ENCODE data around the gene STK39. TPM values are rescaled to one million over a fixed set of nuclear protein-coding genes. Genes with fewer than 3 reads are reported as not detected.

Gene STK39
- total and polyA plus RNA-seq, 11 donors, result 13.1 to 40.1 (median 21.5) TPM

DNA sequence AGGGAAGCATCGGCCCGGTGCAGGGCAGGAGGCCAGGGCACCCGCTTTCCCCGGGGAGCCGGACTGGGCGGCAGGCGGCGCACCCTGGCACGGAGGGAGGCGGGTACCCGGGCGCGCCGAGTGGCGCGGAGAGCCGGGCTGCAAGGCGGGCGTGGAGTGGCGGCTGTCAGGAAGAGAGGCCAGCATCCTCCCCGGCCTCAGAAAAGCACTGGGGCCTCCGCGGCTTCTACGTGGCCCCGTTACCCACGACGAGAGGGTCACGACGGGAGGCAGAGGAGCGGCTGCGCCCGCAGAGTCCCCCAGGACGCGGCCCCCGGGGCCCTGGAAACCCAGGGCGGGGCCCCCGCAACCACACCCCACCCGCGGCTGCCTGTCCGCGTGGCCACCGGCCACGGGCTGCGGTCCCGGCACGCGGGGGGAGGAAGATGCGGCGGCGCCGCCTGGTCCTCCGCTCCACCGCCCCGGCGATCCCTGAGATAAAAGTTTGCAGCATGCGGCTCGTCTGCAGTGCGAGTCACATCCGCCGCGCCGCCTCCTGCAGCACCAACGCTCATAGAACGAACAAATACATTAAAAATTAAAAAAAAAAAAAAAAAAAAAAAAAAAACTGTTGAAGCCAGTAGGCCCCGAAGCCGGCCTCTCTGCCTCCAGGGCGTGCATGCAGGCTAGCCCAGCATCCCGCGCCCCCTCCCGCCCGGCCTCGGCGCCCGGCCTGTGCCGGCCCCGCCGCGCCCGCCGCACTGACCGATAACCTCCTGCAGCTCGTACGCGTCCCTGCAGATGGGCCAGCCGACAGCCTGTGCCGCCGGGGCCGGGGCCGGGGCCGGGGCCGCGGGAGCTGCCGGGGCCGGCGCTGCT, 683 bp downstream of the STK39 start:
- DNase-seq (peak; percentile 69 to 87 (median 78)), ATAC-seq (peak; percentile 52 to 86 (median 82))
- intact Hi-C loops (cut with DNase I), result loop anchor here in 9 of 10 donors (2.0 to 10.0 kb wide), 7 partner anchors 71 to 112 kb away; no protein-coding TSS in a partner anchor
- peak in 9 of 12 donors; percentile 6 to 52 (median 40) for TF ChIP-seq CTCF (IDR thresholded peaks at IDR 0.05)
- no peak for TF ChIP-seq POLR2A (IDR thresholded peaks at IDR 0.05)
- no peaks in the 10 kb centered on the region for H3K9me3 ChIP-seq
- 0 to 1% (median 0%) methylated on average over 65 to 95 of the region's 95 CpGs for WGBS, 4 donors
- peaks cover 0 to 44% (median 27%) of the 10 kb centered on the region in 12 donors for H3K4me1 ChIP-seq
- H3K27ac ChIP-seq, result peak overlapping the region; percentile 6 to 93 (median 88)
- no peaks in the 10 kb centered on the region for H3K36me3 ChIP-seq
- peak overlapping the region; percentile 49 to 94 (median 80) for H3K4me3 ChIP-seq
- H3K27me3 ChIP-seq, result no peaks in the 10 kb centered on the region

DNA sequence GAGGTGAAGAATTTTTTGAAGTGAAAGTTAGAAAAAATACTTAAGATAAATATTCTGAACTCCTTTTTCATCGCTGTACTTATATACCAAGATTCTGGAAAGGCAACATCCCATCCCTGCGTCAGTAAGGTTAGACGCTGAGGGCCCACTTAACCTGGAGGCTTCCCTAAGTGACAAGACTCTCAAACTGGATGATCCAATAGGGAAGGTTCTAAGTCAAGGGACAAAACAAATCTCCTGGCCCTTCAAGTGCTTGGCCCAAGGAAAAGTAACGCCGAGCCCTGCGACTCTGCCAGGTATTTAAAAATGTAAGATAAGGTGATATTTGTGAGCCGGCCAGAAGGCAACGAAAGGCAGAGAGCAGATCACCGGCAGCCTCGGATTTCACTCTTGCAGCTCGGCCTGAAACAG, 1.3 kb downstream of the STK39 start:
- WGBS, 4 donors, result 16 to 19% (median 17%) methylated on average over 11 of the region's 11 CpGs
- intact Hi-C loops (cut with DNase I), result loop anchor here in 9 of 10 donors (2.0 to 10.0 kb wide), 7 partner anchors 71 to 111 kb away; no protein-coding TSS in a partner anchor
- Histone ChIP-seq H3K36me3 (no peaks in the 10 kb centered on the region), H3K4me1 (peaks cover 0 to 51% (median 30%) of the 10 kb centered on the region in 12 donors), H3K9me3 (no peaks in the 10 kb centered on the region), H3K4me3 (peak overlapping the region; percentile 49 to 94 (median 80)), H3K27me3 (no peaks in the 10 kb centered on the region), H3K27ac (peak overlapping the region in 11 of 12 donors; percentile 84 to 93 (median 88))
- ATAC-seq (peak in 2 of 4 donors; percentile 4 to 7), DNase-seq (no peak)
- TF ChIP-seq CTCF (IDR thresholded peaks at IDR 0.05) (no peak), POLR2A (IDR thresholded peaks at IDR 0.05) (no peak)

GRCh38 chr2:168245074-168245825, 2.1 kb downstream of the STK39 start:
- Histone ChIP-seq H3K4me1 (peaks cover 0 to 59% (median 34%) of the 10 kb centered on the region in 12 donors), H3K27ac (peak overlapping the region in 5 of 12 donors; percentile 6 to 91 (median 84))

More at GRCh38 chr2:168245074-168245825, 2.1 kb downstream of the STK39 start:
- no peaks in the 10 kb centered on the region for H3K27me3 ChIP-seq
- TF ChIP-seq CTCF (IDR thresholded peaks at IDR 0.05), result no peak
- TF ChIP-seq POLR2A (IDR thresholded peaks at IDR 0.05), result no peak
- H3K4me3 ChIP-seq, result peak overlapping the region in 7 of 12 donors; percentile 0 to 94 (median 81)
- intact Hi-C loops (cut with DNase I), result loop anchor here in 8 of 10 donors (5.0 to 10.0 kb wide), 6 partner anchors 72 to 110 kb away; no protein-coding TSS in a partner anchor
- WGBS, 4 donors, result 72 to 79% (median 75%) methylated on average over 7 of the region's 7 CpGs
- no peak for DNase-seq
- ATAC-seq, result no peak
- H3K9me3 ChIP-seq, result no peaks in the 10 kb centered on the region
- H3K36me3 ChIP-seq, result no peaks in the 10 kb centered on the region

Measured in heart left ventricle (tissue), 16 donors.